Activated naive CD4-positive, alpha-beta T cell treated with anti-CD3 and anti-CD28 coated beads, Interleukin-2, amount 10 ng/mL, durations not matched to agents 7 days and 5 days (primary cell): ENCODE measurements around the gene NHEJ1.

Experiments used
- CTCF ChIA-PET: fragments of 350-600 bp; sonication (Branson Sonifier 250); formaldehyde crosslinking; loops from one replicate; lab custom pipeline; 2021; ENCODE audit warnings: antibody characterized with exemption; lab: Charles Lee
- DNase-seq: peaks from one replicate; pipeline ENCODE4 v3.0.0-alpha.2; 2020
- H3K27ac Mint-ChIP-seq: one replicate; pipeline ENCODE4 v1.8.0; 2021; ENCODE audit warnings: mild to moderate bottlenecking, moderate library complexity, mixed read lengths
- H3K27me3 Mint-ChIP-seq: one replicate; pipeline ENCODE4 v1.8.0; 2021; ENCODE audit warnings: mild to moderate bottlenecking, mixed read lengths
- H3K36me3 Mint-ChIP-seq: one replicate; pipeline ENCODE4 v1.8.0; 2021; ENCODE audit warnings: mixed read lengths
- H3K4me1 Mint-ChIP-seq: one replicate; pipeline ENCODE4 v1.8.0; 2021; ENCODE audit warnings: mixed read lengths
- H3K4me3 Mint-ChIP-seq: one replicate; pipeline ENCODE4 v1.8.0; 2021; ENCODE audit warnings: mild to moderate bottlenecking, moderate library complexity, mixed read lengths
- H3K9me3 Mint-ChIP-seq: one replicate; pipeline ENCODE4 v1.8.0; 2021; ENCODE audit warnings: mixed read lengths

The NHEJ1 gene

DNA sequence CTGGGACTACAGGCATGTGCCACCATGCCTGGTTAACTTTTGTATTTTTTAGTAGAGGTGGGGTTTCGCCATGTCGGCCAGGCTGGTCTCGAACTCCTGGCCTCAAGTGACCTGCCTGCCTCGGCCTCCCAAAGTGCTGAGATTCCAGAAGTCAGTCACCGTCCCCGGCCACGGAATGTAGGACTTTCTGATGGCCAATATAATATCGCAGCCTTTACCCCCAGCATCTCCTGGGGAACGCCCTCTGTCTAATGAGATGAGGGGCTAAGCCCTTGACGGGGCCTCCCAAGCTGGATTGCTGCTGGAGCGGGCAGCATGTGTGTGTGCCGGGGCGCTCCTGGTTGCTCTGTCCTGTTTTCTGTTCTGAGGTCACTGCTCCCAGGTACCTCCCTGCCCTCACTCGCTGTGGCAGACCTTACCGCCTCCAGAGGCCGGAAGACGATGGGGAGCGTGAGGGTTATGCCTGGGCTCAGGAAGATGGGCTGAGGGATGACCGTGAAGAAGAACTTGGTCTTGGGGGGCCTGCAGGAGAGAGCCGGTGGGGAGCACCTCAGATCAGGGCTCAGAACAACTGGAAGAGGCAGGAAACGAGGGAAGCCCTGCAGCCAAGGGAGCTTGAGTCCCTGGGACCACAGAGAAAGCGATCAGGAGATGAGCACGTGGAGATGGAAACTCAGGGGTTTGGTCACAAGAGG lies 128.4 kb downstream of the NHEJ1 start:
- no peaks in the 10 kb centered on the region for H3K9me3 Mint-ChIP-seq
- CTCF ChIA-PET = interaction anchor here (1.3 to 4.4 kb wide), 2 partner anchors 31 to 87 kb away, joined by 3 to 59 read pairs; no protein-coding TSS in a partner anchor
- no peak overlapping the region for H3K27ac Mint-ChIP-seq
- no peak overlapping the region for H3K4me3 Mint-ChIP-seq
- DNase-seq = no peak
- peaks cover 57% of the 10 kb centered on the region for H3K27me3 Mint-ChIP-seq
- H3K36me3 Mint-ChIP-seq = no peaks in the 10 kb centered on the region
- no peaks in the 10 kb centered on the region for H3K4me1 Mint-ChIP-seq

DNA sequence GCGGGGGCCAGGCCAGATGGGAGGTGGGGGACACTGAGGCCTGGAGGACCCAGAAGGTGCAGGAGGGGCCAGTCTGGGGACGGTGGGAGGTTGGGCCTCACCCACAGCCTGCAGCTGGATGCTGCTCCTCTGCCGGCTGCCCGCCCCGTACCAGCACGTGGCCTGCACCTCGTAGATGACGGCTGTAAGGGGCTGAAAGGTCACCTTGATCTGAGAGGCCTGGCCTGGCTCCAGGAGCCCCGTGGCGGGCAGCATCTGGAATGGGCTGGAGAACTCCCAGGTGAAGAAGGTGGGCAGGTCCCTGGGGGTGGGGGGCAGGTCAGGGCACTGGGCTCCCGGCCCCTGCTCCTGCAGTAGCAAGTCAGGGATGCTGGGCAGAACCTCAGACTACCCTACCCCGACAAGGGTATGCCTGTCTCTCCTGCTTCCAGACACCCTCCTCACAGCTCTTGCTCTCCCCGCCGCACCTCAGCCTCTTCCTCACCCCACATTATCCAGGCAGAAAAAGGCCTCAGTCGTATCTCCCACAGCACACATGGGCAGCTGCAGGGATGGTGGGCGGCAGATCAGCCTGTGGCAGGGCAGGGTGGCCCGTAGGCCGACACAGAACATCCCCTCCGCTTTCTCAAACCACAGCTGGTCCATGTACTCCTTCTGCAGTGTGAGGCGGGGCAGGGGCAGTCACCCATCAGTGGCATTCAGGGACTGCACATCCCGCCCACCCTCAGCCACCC lies 129.4 kb downstream of the NHEJ1 start:
- no peak overlapping the region for H3K27ac Mint-ChIP-seq
- no peaks in the 10 kb centered on the region for H3K4me1 Mint-ChIP-seq
- CTCF ChIA-PET = interaction anchor here (1.3 to 5.1 kb wide), 4 partner anchors 32 to 122 kb away, joined by 3 to 59 read pairs (median 32); no protein-coding TSS in a partner anchor

DNA sequence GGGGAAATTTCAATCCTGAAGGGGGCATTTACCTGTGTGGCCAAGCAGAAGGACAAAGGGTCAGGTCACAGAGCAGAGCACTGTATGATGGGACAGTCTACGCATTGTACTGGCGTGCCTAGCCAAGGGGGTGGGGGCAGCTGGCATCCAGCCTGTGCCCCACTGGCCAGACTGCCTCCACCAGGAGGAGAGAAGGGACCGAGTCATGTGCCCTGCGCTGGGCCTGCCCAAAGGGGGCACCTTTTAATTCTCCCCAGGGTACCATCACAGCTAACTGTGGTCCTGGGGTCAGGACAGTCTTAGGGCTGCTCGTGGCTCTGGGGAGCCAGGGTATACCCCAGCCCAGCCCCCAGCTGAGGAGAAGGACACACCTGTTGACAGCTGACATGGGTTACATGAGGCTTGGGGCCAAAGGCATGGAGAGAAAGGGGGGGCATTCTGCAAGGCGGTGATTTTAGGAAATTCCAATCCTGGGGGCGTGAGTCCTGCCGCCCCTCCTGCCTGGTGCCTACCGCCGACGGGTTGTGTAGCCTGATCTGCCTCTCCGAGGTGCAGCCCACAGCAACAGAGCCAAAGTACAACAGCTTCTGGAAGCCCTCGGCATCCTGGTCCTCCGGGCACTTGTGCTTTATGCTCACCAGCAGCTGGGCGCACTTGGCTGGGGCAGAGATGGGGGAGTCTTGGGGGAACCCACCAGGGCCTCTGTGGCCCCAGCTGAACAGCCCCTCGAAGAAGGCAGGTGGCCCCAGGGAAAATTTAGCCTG lies 130.3 kb downstream of the NHEJ1 start:
- peaks cover 45% of the 10 kb centered on the region for H3K27me3 Mint-ChIP-seq

More for the DNA sequence above, 129.4 kb downstream of the NHEJ1 start:
- Mint-ChIP-seq H3K27me3 (peaks cover 54% of the 10 kb centered on the region), H3K36me3 (no peaks in the 10 kb centered on the region), H3K9me3 (no peaks in the 10 kb centered on the region), H3K4me3 (no peak overlapping the region)
- no peak for DNase-seq

DNA sequence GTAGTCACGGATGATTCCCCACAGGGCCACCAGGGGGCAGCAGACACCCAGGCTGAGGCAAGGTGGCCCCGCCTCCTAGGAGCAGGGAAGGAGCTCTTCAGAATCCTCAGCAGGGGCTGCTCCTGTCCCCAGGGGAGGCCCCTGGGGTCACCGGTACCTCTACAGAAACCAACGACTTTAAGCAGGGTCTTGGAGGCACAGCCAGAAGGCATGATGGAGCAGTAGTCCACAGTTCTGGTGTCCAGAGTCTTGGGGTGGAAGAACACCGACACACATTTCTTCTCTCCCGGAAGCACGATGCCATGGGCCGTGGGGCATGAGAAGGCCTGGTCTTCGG lies 130.8 kb downstream of the NHEJ1 start:
- H3K36me3 Mint-ChIP-seq = no peaks in the 10 kb centered on the region
- no peaks in the 10 kb centered on the region for H3K4me1 Mint-ChIP-seq
- H3K27me3 Mint-ChIP-seq = peaks cover 40% of the 10 kb centered on the region
- CTCF ChIA-PET = interaction anchor here (0.5 to 5.1 kb wide), 42 partner anchors 9 to 322 kb away, joined by 3 to 59 read pairs (median 4); partner anchors contain the start of genes CFAP65 and ZFAND2B
- H3K4me3 Mint-ChIP-seq = no peak overlapping the region
- peak; percentile 83 for DNase-seq
- H3K9me3 Mint-ChIP-seq = no peaks in the 10 kb centered on the region
- H3K27ac Mint-ChIP-seq = no peak overlapping the region

More for the DNA sequence above, 130.3 kb downstream of the NHEJ1 start:
- Mint-ChIP-seq H3K4me3 (no peak overlapping the region), H3K4me1 (no peaks in the 10 kb centered on the region), H3K9me3 (no peaks in the 10 kb centered on the region), H3K27ac (no peak overlapping the region), H3K36me3 (no peaks in the 10 kb centered on the region)
- CTCF ChIA-PET = interaction anchor here (0.6 to 5.1 kb wide), 40 partner anchors 10 to 322 kb away, joined by 3 to 59 read pairs (median 4); partner anchors contain the start of genes CFAP65 and ZFAND2B
- no peak for DNase-seq

DNA sequence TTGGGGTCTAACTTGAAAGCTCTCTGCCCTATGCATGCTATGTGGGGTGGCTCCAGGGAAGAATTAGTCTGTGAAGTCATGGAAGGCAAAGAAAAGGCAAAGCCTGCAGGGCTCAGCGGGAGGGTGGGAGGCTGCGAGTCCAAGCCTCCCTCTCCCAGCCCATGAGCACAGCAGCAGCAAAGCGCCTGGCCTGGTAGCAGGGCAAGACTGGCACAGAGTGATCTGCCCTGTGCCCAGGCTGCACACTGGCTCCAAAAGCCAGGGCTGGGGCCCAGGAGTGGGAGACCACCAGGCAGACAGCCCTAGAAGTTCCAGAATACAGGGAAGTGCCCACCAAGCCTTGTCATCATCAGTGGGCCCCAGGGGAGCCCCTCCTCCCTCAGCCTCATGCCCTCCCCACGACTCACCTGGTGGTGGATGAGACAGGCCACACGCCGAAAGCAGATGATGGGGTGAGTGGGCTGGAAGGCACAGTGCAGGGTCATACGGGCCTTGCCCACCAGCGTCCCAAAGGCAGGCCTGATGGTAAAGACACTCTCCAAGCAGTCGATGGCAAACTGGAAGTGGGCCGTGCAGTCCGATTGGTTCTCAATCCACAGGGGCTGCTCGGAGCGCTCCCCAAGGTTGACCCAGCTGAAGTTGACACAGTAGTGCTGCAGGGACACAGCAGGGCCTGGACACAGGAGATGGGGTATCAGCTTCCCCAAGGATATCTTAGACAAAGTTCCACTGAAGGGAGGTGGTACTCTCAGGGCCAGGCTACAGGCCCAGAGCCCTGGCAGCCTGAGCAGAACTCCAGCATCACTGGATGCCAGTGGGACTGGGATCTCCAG lies 131.4 kb downstream of the NHEJ1 start:
- Mint-ChIP-seq H3K36me3 (no peaks in the 10 kb centered on the region), H3K27me3 (peaks cover 38% of the 10 kb centered on the region), H3K4me3 (no peak overlapping the region), H3K27ac (no peak overlapping the region), H3K4me1 (no peaks in the 10 kb centered on the region), H3K9me3 (no peaks in the 10 kb centered on the region)
- CTCF ChIA-PET = interaction anchor here (0.5 to 5.1 kb wide), 42 partner anchors 9 to 323 kb away, joined by 3 to 59 read pairs (median 4); partner anchors contain the start of genes CFAP65 and ZFAND2B
- no peak for DNase-seq

DNA sequence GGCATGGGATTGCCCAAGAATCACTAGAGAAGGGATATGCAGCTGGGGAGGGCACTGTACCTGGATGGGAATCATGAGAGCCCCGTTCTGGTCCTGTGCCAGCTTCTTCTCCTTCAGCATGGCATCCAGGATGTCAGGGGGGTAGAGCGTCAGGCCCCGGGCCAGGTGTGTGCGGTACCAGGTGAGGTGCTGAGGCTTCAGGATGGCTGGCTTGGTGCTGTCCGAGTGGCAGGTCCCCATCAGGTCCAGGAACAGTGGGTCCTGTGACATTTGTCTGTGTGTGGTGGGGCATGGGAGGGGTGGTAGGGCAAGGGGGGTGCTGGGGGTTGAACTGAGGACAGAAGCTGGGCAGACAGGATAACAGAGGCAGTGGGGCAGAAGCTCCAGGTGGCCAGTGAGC lies 132.5 kb downstream of the NHEJ1 start:
- H3K27ac Mint-ChIP-seq = no peak overlapping the region
- H3K36me3 Mint-ChIP-seq = no peaks in the 10 kb centered on the region
- DNase-seq = no peak
- H3K4me1 Mint-ChIP-seq = no peaks in the 10 kb centered on the region
- no peaks in the 10 kb centered on the region for H3K9me3 Mint-ChIP-seq
- peaks cover 43% of the 10 kb centered on the region for H3K27me3 Mint-ChIP-seq
- H3K4me3 Mint-ChIP-seq = no peak overlapping the region
- CTCF ChIA-PET = interaction anchor here (1.0 to 5.1 kb wide), 9 partner anchors 8 to 130 kb away, joined by 3 to 59 read pairs (median 4); no protein-coding TSS in a partner anchor

DNA sequence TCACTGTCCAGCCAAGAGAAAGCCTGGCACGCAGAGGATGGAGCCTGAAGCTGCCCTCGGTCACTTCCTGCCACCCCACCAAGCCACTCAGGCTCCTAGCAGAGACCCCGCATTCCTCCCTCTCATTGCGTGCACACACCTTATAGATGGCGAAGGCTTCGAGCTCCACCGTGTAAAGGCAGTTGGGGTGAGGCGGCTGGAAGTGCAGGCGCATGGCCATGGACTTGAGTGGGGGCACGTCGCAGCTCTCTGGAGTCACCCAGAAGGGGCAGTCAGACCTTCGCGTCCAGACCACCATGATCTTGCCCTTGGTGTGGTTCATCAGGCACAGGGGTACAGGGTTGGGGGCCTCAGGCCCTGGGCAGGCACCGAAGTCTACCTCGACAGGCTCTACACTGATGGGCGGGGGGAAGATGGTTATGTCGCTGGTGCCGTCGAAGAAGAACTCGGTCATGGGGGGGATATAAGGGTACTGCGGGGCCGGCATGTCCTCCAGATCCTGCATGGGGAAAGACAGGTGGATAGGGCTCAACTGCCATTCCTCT lies 133.0 kb downstream of the NHEJ1 start:
- CTCF ChIA-PET = interaction anchor here (0.8 to 5.1 kb wide), 10 partner anchors 18 to 131 kb away, joined by 3 to 59 read pairs (median 4); no protein-coding TSS in a partner anchor
- Mint-ChIP-seq H3K27ac (no peak overlapping the region), H3K9me3 (no peaks in the 10 kb centered on the region), H3K4me3 (no peak overlapping the region), H3K36me3 (no peaks in the 10 kb centered on the region), H3K4me1 (no peaks in the 10 kb centered on the region), H3K27me3 (peaks cover 41% of the 10 kb centered on the region)
- DNase-seq = no peak

DNA sequence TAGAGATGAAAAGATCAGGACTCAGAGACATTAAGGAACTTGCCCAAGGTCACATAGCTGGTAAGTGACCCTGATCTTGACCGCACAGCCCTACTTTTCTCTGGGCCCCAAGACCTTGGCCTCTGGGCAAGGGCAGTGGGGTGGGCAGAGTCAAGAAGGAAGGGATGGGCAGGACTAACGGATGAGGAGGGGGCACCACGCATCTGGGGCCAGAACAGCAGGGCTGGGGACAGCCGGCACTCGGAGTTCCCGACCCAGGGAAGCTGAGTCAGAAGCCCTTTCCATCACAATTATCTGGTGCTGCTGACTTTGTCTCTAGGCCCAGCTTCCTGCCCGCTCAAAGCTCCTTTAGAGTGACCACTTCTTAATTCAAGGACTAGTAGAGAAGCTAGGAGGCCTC lies 133.7 kb downstream of the NHEJ1 start:
- Mint-ChIP-seq H3K27ac (no peak overlapping the region), H3K27me3 (peaks cover 36% of the 10 kb centered on the region), H3K4me1 (no peaks in the 10 kb centered on the region), H3K9me3 (no peaks in the 10 kb centered on the region), H3K36me3 (no peaks in the 10 kb centered on the region), H3K4me3 (no peak overlapping the region)
- DNase-seq = no peak
- CTCF ChIA-PET = interaction anchor here (0.7 to 5.1 kb wide), 12 partner anchors 13 to 133 kb away, joined by 3 to 59 read pairs (median 3); partner anchors contain the start of gene NHEJ1

DNA sequence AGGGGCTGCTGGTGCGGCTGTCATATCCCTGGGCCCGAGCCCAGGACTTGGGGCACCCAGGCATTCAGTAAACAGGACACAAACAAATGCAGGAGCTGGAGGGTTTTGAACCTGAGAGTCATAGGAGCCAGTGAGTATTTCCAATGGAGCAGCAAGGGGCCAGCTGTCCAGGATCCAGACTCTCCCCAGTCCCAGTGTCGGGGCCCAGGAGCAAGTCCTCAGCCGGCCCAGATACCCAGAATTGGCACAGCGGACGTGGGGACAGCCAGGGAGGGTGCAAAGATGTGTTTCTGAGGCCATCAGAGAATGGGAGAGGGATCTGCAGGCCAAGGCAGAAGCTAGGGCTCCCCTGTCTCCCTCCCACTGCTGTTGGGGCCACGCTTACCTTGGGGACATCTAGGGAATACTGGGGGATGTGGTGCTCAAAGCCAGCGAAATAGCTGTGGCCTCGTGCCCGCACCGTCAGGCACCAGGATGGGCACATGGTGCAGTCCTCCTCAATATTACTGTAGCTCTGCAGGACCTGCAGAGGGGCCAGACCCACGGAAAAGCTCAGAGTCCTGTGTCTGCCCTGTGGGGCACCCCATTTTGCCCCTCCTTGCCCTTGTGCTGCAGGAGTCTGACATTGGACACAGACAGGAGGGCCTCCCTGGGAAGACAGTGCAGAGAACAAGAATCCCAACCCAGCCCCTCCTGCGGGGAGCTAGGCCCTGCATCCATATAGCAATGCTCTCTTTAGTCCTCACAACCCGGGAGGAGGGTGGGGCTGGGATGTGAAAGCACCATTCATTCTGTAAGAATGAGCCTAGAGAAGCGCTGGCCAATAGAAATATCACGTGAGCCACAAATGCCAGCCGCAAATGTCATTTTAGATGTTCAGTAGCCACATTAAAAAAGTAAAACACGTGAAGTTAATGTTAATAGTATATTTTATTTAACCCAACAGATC lies 134.7 kb downstream of the NHEJ1 start:
- peaks cover 29% of the 10 kb centered on the region for H3K27me3 Mint-ChIP-seq
- CTCF ChIA-PET = interaction anchor here (0.8 to 5.1 kb wide), 4 partner anchors 21 to 127 kb away, joined by 3 to 59 read pairs (median 11); no protein-coding TSS in a partner anchor
- H3K4me3 Mint-ChIP-seq = no peak overlapping the region
- H3K9me3 Mint-ChIP-seq = no peaks in the 10 kb centered on the region
- H3K36me3 Mint-ChIP-seq = no peaks in the 10 kb centered on the region
- H3K27ac Mint-ChIP-seq = no peak overlapping the region
- H3K4me1 Mint-ChIP-seq = no peaks in the 10 kb centered on the region
- no peak for DNase-seq
